ENCODE data around the gene CEBPG.

The CEBPG gene

GRCh38 chr19:33350538-33351309, 22.8 kb upstream of the CEBPG start:
- no peak for DNase-seq (ENCODE audit: low read depth in 2 of 2)

GRCh38 chr19:33355535-33355934, 18.0 kb upstream of the CEBPG start:
- DNase-seq (ENCODE audit: low read depth in 2 of 2): no peak

GRCh38 chr19:33357556-33357955, 16.0 kb upstream of the CEBPG start:
- DNase-seq (ENCODE audit: low read depth in 2 of 2): no peak

GRCh38 chr19:33358408-33358807, 15.1 kb upstream of the CEBPG start:
- no peak for DNase-seq (ENCODE audit: low read depth in 2 of 2)

- DNase-seq (ENCODE audit: low read depth in 2 of 2): no peak
These were observed 13.9 kb upstream of the CEBPG start for GRCh38 chr19:33359581-33359980.

- DNase-seq (ENCODE audit: low read depth in 2 of 2): no peak
These were observed 10.8 kb upstream of the CEBPG start for GRCh38 chr19:33362508-33363228.

GRCh38 chr19:33363476-33363875, 10.0 kb upstream of the CEBPG start:
- no peak for DNase-seq (ENCODE audit: low read depth in 2 of 2)

- DNase-seq (ENCODE audit: low read depth in 2 of 2): no peak
These were observed 7.8 kb upstream of the CEBPG start for GRCh38 chr19:33365691-33366090.

- no peak for DNase-seq (ENCODE audit: low read depth in 2 of 2)
These were observed 7.4 kb upstream of the CEBPG start for GRCh38 chr19:33366127-33366526.

- DNase-seq (ENCODE audit: low read depth in 2 of 2): no peak
These were observed 6.6 kb upstream of the CEBPG start for GRCh38 chr19:33366897-33367296.

GRCh38 chr19:33368074-33368864, 5.2 kb upstream of the CEBPG start:
- DNase-seq (ENCODE audit: low read depth in 2 of 2): no peak

GRCh38 chr19:33370783-33371182, 2.7 kb upstream of the CEBPG start:
- no peak for DNase-seq (ENCODE audit: low read depth in 2 of 2)

- no peak for DNase-seq (ENCODE audit: low read depth in 2 of 2)
These were observed 766 bp downstream of the CEBPG start for GRCh38 chr19:33374236-33374714.

- no peak for DNase-seq (ENCODE audit: low read depth in 2 of 2)
These were observed 1.8 kb downstream of the CEBPG start for GRCh38 chr19:33375156-33375836.

- DNase-seq (ENCODE audit: low read depth in 2 of 2): no peak
These were observed 2.3 kb downstream of the CEBPG start for GRCh38 chr19:33375837-33376159.

- DNase-seq (ENCODE audit: low read depth in 2 of 2): peak; percentile 47 to 59
These were observed 2.9 kb downstream of the CEBPG start for GRCh38 chr19:33376423-33376822.

- DNase-seq (ENCODE audit: low read depth in 2 of 2): no peak
These were observed 3.5 kb downstream of the CEBPG start for GRCh38 chr19:33376941-33377557.

- DNase-seq (ENCODE audit: low read depth in 2 of 2): no peak
These were observed 4.3 kb downstream of the CEBPG start for GRCh38 chr19:33377586-33378475.

GRCh38 chr19:33379151-33379829, 5.8 kb downstream of the CEBPG start:
- no peak for DNase-seq (ENCODE audit: low read depth in 2 of 2)

GRCh38 chr19:33381101-33381500, 7.6 kb downstream of the CEBPG start:
- DNase-seq (ENCODE audit: low read depth in 2 of 2): no peak
